Ishikawa (cell line): ENCODE results near the gene TMEM62.

ENCODE experiments used
- CEBPB ChIP-seq: IDR thresholded peaks from 2 replicates; pipeline ENCODE4 v1.6.1; 2012
- CREB1 ChIP-seq: IDR thresholded peaks from 2 replicates; pipeline ENCODE4 v1.6.1; 2012; ENCODE audit warnings: low read depth
- EGR1 ChIP-seq: IDR thresholded peaks from 2 replicates; pipeline ENCODE4 v1.6.1; 2012
- EP300 ChIP-seq: IDR thresholded peaks from 2 replicates; pipeline ENCODE4 v1.6.1; 2012; ENCODE audit warnings: borderline replicate concordance
- FOXM1 ChIP-seq: IDR thresholded peaks from 2 replicates; pipeline ENCODE4 v1.6.1; 2012; ENCODE audit warnings: low read depth, borderline replicate concordance
- MAX ChIP-seq: IDR thresholded peaks from 2 replicates; pipeline ENCODE4 v1.6.1; 2012
- RAD21 ChIP-seq: IDR thresholded peaks from 2 replicates; pipeline ENCODE4 v1.6.1; 2012; ENCODE audit warnings: low read depth
- REST ChIP-seq: IDR thresholded peaks from 2 replicates; pipeline ENCODE4 v1.6.1; 2012; ENCODE audit warnings: low read depth, mild to moderate bottlenecking
- TAF1 ChIP-seq: IDR thresholded peaks from 2 replicates; pipeline ENCODE4 v1.6.1; 2012; ENCODE audit warnings: low read depth, mild to moderate bottlenecking
- TCF12 ChIP-seq: IDR thresholded peaks from 2 replicates; pipeline ENCODE4 v1.6.1; 2012; ENCODE audit warnings: low read depth
- TEAD4 ChIP-seq: IDR thresholded peaks from 2 replicates; pipeline ENCODE4 v1.6.1; 2012
- USF1 ChIP-seq: IDR thresholded peaks from 2 replicates; pipeline ENCODE4 v1.6.1; 2012
- YY1 ChIP-seq: IDR thresholded peaks from 2 replicates; pipeline ENCODE4 v1.6.1; 2012; ENCODE audit warnings: low read depth
- ZBTB7A ChIP-seq: IDR thresholded peaks from 2 replicates; pipeline ENCODE4 v1.6.1; 2012; ENCODE audit warnings: low read depth

- TF ChIP-seq YY1 (no peak), FOXM1 (no peak), EGR1 (no peak), RAD21 (no peak), EP300 (no peak), REST (no peak), MAX (no peak), CEBPB (no peak), USF1 (no peak), TAF1 (no peak), CREB1 (no peak), ZBTB7A (no peak), TCF12 (no peak), TEAD4 (no peak)
Observed at GRCh38 chr15:43085921-43086320, 47.5 kb upstream of the TMEM62 start.
